ENCODE results near the gene MOB2.

DNA sequence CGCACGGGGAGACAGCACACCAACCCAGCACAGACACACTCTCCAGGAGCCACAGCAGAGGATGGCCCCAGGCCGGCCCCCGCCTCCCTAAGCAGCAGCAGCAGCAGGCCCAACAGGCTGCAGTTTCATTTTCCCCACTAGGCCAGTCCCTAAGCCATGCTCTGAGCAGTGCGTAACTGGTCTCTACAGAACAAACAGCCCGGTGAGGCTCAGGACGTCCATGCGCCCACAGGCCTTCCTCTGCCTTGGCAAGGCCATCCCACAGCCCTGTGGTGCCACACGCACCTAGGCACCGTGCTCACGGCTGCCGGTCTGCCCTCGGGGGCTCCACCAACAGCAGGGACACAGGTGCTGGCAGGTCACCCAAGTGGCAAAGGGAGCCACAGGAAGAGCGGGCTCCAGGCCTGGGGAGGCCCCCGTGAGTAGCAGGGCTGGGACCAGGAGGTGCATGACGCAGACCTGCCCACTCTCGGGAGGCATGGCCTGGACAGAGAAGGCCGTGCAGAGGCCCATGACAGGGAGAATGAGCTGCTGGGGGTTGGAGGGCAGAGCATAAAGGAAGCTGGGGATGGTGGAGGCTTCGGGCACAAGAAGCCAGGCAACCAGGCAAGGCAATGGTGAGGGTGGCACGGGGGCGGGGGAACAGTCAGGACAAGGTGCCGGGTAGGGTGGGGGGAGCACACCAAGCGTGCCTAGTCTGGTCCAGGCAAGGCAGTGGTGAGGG, 1.4 kb upstream of the MOB2 start:
- TF ChIP-seq POLR2AphosphoS5 (IDR thresholded peaks at IDR 0.05) (no peak), EP300 (IDR thresholded peaks at IDR 0.05) (no peak)
- TF ChIP-seq, protein P1, sequence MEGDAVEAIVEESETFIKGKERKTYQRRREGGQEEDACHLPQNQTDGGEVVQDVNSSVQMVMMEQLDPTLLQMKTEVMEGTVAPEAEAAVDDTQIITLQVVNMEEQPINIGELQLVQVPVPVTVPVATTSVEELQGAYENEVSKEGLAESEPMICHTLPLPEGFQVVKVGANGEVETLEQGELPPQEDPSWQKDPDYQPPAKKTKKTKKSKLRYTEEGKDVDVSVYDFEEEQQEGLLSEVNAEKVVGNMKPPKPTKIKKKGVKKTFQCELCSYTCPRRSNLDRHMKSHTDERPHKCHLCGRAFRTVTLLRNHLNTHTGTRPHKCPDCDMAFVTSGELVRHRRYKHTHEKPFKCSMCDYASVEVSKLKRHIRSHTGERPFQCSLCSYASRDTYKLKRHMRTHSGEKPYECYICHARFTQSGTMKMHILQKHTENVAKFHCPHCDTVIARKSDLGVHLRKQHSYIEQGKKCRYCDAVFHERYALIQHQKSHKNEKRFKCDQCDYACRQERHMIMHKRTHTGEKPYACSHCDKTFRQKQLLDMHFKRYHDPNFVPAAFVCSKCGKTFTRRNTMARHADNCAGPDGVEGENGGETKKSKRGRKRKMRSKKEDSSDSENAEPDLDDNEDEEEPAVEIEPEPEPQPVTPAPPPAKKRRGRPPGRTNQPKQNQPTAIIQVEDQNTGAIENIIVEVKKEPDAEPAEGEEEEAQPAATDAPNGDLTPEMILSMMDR (IDR thresholded peaks at IDR 0.05) = no peak

Measured in suprapubic skin (tissue), 4 donors.